Astrocyte of the spinal cord (primary cell): Measurements from ENCODE around the gene RARA.

Source experiments
- DNase-seq: peaks from one replicate; pipeline ENCODE4 v3.0.0; 2011; ENCODE audit warnings: low read depth, low spot score
- H3K4me3 ChIP-seq: 2 replicates; pipeline ENCODE4 v1.5.1; 2011; ENCODE audit warnings: low read depth, mild to moderate bottlenecking, low read length, moderate library complexity
- in situ Hi-C: cut with HindIII; loops from 2 replicates; pipeline ENCODE4 v1.10.0; 2017; ENCODE audit warnings: low sequenced_read_pairs
- TF ChIP-seq, protein P1 (sequence below): IDR thresholded peaks from 2 replicates; pipeline ENCODE4 v1.5.1; 2012; ENCODE audit warnings: low read depth, mild to moderate bottlenecking, low read length, inconsistent platforms

RARA gene

DNA sequence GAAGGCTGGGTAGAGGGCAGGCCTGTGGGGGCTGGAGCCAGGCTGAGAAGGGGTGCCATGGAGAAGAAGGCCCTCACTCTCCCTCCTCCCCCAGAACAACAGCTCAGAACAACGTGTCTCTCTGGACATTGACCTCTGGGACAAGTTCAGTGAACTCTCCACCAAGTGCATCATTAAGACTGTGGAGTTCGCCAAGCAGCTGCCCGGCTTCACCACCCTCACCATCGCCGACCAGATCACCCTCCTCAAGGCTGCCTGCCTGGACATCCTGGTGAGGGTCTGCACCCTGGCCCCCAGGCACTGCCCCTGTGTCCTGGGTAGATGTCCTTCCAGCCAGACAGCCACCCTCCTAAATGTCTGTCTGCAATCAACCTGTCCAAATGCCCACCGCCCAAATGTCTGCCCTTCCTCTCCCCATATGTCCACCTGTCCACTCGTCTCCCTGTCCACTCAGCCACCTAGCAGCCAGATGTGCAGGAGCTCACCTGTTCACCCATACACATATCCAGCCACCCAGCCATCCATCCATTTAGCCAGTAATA, 43.3 kb downstream of the RARA start:
- no peak for DNase-seq
- TF ChIP-seq, protein P1, sequence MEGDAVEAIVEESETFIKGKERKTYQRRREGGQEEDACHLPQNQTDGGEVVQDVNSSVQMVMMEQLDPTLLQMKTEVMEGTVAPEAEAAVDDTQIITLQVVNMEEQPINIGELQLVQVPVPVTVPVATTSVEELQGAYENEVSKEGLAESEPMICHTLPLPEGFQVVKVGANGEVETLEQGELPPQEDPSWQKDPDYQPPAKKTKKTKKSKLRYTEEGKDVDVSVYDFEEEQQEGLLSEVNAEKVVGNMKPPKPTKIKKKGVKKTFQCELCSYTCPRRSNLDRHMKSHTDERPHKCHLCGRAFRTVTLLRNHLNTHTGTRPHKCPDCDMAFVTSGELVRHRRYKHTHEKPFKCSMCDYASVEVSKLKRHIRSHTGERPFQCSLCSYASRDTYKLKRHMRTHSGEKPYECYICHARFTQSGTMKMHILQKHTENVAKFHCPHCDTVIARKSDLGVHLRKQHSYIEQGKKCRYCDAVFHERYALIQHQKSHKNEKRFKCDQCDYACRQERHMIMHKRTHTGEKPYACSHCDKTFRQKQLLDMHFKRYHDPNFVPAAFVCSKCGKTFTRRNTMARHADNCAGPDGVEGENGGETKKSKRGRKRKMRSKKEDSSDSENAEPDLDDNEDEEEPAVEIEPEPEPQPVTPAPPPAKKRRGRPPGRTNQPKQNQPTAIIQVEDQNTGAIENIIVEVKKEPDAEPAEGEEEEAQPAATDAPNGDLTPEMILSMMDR = no peak
- no peak overlapping the region for H3K4me3 ChIP-seq
- in situ Hi-C loops = no loop called here

DNA sequence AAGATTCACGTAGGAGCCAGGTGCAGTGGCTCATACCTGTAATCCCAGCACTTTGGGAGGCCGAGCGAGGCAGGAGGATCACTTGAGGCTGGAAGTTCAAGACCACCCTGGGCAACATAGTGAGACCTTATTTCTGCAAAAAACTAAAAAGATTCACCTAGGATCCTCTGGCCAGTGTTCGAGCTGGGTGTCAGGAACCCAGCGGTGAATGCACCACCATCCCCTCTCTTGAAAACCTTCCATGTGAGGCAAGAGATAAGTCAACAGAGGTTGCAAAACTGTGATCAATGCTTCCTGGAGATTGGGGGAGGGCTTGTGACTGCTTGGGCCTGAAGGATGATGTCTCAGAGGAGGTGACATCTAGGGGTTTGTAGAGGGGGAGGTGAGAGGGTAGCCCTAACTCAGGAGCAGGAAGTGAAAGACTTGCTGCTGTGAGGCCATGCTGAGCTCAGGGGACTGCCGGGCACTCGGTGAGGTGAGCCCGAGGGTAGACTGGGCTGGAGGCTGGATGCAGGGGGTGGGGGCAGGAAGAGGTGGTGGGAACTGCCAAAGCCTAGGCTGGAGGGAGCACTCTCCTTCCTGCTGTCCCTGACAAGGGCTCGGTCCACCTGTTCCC, 43.9 kb downstream of the RARA start:
- in situ Hi-C loops = no loop called here
- TF ChIP-seq, protein P1 = no peak
- no peak overlapping the region for H3K4me3 ChIP-seq
- no peak for DNase-seq

DNA sequence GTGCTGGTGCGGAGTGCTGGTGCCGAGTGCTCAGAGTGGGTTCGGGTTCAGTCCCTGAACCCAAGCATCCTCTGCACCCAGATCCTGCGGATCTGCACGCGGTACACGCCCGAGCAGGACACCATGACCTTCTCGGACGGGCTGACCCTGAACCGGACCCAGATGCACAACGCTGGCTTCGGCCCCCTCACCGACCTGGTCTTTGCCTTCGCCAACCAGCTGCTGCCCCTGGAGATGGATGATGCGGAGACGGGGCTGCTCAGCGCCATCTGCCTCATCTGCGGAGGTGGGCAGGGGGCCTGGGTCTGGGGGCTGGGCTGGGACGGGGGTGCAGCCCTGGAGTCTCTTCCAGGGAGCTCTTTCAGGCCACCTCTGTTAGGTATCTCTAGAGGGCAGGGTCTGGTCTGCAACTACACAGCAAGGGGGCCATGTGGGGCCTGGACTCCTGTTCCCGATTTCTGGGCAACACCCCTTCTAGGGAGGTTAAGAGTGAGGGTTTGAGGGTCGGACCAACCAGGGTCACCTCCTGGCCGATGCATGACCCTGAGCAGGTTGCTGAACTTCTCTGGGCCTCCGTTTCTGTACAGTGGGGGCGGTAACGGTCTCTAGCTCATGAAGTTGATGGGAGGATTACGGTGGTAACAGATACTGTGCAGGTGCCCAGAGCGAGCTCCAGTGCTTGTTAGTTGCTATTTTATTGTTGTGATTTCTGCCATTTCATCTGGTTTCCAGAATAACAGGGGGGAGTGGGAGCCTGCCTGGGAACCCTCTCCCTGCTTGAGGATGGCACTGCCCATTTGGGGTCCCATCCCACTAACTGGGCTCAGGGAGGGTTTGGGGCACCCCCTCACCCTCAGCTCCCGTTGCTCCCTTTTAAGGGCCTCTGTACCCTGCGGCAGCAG, 45.5 kb downstream of the RARA start:
- no peak for DNase-seq
- in situ Hi-C loops = no loop called here
- H3K4me3 ChIP-seq = no peak overlapping the region
- TF ChIP-seq, protein P1 = no peak

DNA sequence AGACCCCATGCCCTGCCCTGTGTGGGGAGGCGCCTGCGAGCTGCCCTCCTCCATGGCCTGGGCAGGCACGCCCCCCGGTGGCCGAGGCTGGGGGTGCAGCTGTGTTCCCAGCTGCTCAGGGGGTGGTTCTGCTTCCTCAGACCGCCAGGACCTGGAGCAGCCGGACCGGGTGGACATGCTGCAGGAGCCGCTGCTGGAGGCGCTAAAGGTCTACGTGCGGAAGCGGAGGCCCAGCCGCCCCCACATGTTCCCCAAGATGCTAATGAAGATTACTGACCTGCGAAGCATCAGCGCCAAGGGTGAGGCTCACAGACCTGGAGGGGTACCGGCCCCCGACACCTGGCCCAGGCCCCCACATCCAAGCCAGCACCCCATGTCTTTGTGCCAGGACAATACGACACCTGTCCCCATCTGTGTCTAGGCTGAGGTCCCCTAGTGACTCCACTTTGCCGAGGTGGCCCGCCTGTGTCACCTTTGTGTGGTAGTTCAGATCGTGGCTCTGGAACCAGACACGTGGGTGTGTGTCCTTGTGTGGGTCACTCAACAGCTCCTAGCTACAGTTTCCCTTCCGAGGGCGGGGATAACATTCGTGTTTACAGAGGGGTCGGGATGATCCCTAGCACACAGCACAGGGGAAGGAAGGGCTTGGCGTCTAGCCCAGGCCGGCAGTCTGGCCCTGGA, 46.3 kb downstream of the RARA start:
- TF ChIP-seq, protein P1 = peak; percentile 98
- DNase-seq = peak; percentile 60
- no peak overlapping the region for H3K4me3 ChIP-seq
- in situ Hi-C loops = no loop called here

DNA sequence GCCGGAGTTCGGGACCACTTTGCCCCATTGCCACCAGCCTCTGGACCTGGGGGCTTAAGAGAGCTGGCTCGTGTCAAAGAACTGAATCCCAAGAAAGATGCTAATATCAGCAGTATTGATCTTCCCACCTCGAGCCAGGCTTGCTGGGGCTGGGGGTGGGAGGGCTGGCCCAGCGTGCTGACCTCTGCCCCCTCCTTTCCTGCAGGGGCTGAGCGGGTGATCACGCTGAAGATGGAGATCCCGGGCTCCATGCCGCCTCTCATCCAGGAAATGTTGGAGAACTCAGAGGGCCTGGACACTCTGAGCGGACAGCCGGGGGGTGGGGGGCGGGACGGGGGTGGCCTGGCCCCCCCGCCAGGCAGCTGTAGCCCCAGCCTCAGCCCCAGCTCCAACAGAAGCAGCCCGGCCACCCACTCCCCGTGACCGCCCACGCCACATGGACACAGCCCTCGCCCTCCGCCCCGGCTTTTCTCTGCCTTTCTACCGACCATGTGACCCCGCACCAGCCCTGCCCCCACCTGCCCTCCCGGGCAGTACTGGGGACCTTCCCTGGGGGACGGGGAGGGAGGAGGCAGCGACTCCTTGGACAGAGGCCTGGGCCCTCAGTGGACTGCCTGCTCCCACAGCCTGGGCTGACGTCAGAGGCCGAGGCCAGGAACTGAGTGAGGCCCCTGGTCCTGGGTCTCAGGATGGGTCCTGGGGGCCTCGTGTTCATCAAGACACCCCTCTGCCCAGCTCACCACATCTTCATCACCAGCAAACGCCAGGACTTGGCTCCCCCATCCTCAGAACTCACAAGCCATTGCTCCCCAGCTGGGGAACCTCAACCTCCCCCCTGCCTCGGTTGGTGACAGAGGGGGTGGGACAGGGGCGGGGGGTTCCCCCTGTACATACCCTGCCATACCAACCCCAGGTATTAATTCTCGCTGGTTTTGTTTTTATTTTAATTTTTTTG, 47.1 kb downstream of the RARA start:
- TF ChIP-seq, protein P1 = no peak
- no peak overlapping the region for H3K4me3 ChIP-seq
- DNase-seq = no peak
- in situ Hi-C loops = no loop called here
